Activated CD8-positive, alpha-beta memory T cell treated with anti-CD3 and anti-CD28 coated beads, Interleukin-2, amount 10 ng/mL, durations not matched to agents 7 days and 5 days (primary cell): ENCODE results near the gene OR5M10. TPM values are rescaled to one million over a fixed set of nuclear protein-coding genes. Genes with fewer than 3 reads are reported as not detected.
"Not testable (repeated sequence)": the region's sequence is repeated elsewhere in the genome, so short reads cannot be mapped to it uniquely, and the experiment has no call there.

Experiments used
- ATAC-seq: fragments of 150-1000 bp; cut with Tn5 transposase; one replicate; pipeline ENCODE4 v1.10.0; 2021; ENCODE audit warnings: moderate library complexity
- CTCF ChIA-PET: fragments of 350-600 bp; sonication (Branson Sonifier 250); formaldehyde crosslinking; loops from one replicate; lab custom pipeline; 2021; ENCODE audit warnings: antibody characterized with exemption; lab: Charles Lee
- DNase-seq: peaks from one replicate; pipeline ENCODE4 v3.0.0-alpha.2; 2020
- H3K27ac Mint-ChIP-seq: one replicate; pipeline ENCODE4 v1.8.0; 2021; ENCODE audit warnings: mild to moderate bottlenecking, mixed read lengths
- H3K27me3 Mint-ChIP-seq: one replicate; pipeline ENCODE4 v1.8.0; 2021; ENCODE audit warnings: mixed read lengths
- H3K36me3 Mint-ChIP-seq: one replicate; pipeline ENCODE4 v1.8.0; 2021; ENCODE audit warnings: mild to moderate bottlenecking, mixed read lengths
- H3K4me1 Mint-ChIP-seq: one replicate; pipeline ENCODE4 v1.8.0; 2021; ENCODE audit warnings: mixed read lengths
- H3K4me3 Mint-ChIP-seq: one replicate; pipeline ENCODE4 v1.8.0; 2021; ENCODE audit warnings: mild to moderate bottlenecking, moderate library complexity, mixed read lengths
- H3K9me3 Mint-ChIP-seq: one replicate; pipeline ENCODE4 v1.8.0; 2022; ENCODE audit warnings: low read depth, mixed read lengths
- total RNA-seq, 2 experiments: library from RNA; stranded (reverse); gene quantifications; one replicate each; pipeline ENCODE4 v1.2.3, GENCODE V29; 2021

The OR5M10 gene
- total RNA-seq: not detected

- H3K27ac Mint-ChIP-seq: no peak within 1 kb of the TSS
- H3K27me3 Mint-ChIP-seq: no peaks in the 10 kb centered on the region
Observed at GRCh38 chr11:56577621-56578020, at the start of gene OR5M10. Gene OR5M10 (minus strand): TSS chr11:56577721. CDS start chr11:56577721, 0 bp downstream.

GRCh38 chr11:56625946-56626345, 48.4 kb upstream of the OR5M10 start:
- Mint-ChIP-seq H3K27me3 (no peaks in the 10 kb centered on the region), H3K9me3 (peaks cover 10% of the 10 kb centered on the region), H3K36me3 (no peaks in the 10 kb centered on the region), H3K27ac (no peak overlapping the region), H3K4me3 (no peak overlapping the region), H3K4me1 (no peaks in the 10 kb centered on the region)
- CTCF ChIA-PET: no interaction called here
- no peak for ATAC-seq
- no peak for DNase-seq

More at GRCh38 chr11:56577621-56578020, at the start of gene OR5M10:
- no peaks in the 10 kb centered on the region for H3K4me1 Mint-ChIP-seq
- H3K9me3 Mint-ChIP-seq: peaks cover 6% of the 10 kb centered on the region
- H3K36me3 Mint-ChIP-seq: no peaks in the 10 kb centered on the region
- no peak for ATAC-seq
- CTCF ChIA-PET: no interaction called here
- no peak within 1 kb of the TSS for H3K4me3 Mint-ChIP-seq
- no peak for DNase-seq

- no peak for DNase-seq
- no peaks in the 10 kb centered on the region for H3K4me1 Mint-ChIP-seq
- H3K36me3 Mint-ChIP-seq: no peaks in the 10 kb centered on the region
- H3K9me3 Mint-ChIP-seq: peaks cover 10% of the 10 kb centered on the region
- ATAC-seq: no peak
- H3K27ac Mint-ChIP-seq: no peak overlapping the region
- no peaks in the 10 kb centered on the region for H3K27me3 Mint-ChIP-seq
- CTCF ChIA-PET: no interaction called here
- H3K4me3 Mint-ChIP-seq: no peak overlapping the region
Observed at GRCh38 chr11:56624661-56625110, 47.2 kb upstream of the OR5M10 start.

GRCh38 chr11:56611174-56611573, 33.7 kb upstream of the OR5M10 start:
- Mint-ChIP-seq H3K4me1 (no peaks in the 10 kb centered on the region), H3K4me3 (no peak overlapping the region), H3K27ac (no peak overlapping the region), H3K9me3 (peaks cover 4% of the 10 kb centered on the region), H3K27me3 (no peaks in the 10 kb centered on the region), H3K36me3 (no peaks in the 10 kb centered on the region)
- CTCF ChIA-PET: no interaction called here
- DNase-seq (no peak), ATAC-seq (no peak)

- H3K4me3 Mint-ChIP-seq, ATAC-seq, CTCF ChIA-PET, DNase-seq, H3K27ac Mint-ChIP-seq, H3K27me3 Mint-ChIP-seq, H3K36me3 Mint-ChIP-seq, H3K9me3 Mint-ChIP-seq, H3K4me1 Mint-ChIP-seq: not testable (repeated sequence)
Observed at GRCh38 chr11:56592088-56592717, 14.7 kb upstream of the OR5M10 start.

GRCh38 chr11:56558574-56558973, 18.9 kb downstream of the OR5M10 start:
- ATAC-seq: no peak
- Mint-ChIP-seq H3K4me1 (no peaks in the 10 kb centered on the region), H3K27me3 (no peaks in the 10 kb centered on the region), H3K27ac (no peak overlapping the region), H3K9me3 (peaks cover 14% of the 10 kb centered on the region), H3K36me3 (no peaks in the 10 kb centered on the region), H3K4me3 (no peak overlapping the region)
- no peak for DNase-seq
- CTCF ChIA-PET: no interaction called here

GRCh38 chr11:56554691-56555090, 22.8 kb downstream of the OR5M10 start:
- H3K4me3 Mint-ChIP-seq, H3K36me3 Mint-ChIP-seq, H3K9me3 Mint-ChIP-seq, H3K27me3 Mint-ChIP-seq, ATAC-seq, CTCF ChIA-PET, DNase-seq, H3K27ac Mint-ChIP-seq, H3K4me1 Mint-ChIP-seq: not testable (repeated sequence)

GRCh38 chr11:56545531-56545930, 32.0 kb downstream of the OR5M10 start:
- CTCF ChIA-PET: no interaction called here
- no peak overlapping the region for H3K4me3 Mint-ChIP-seq

GRCh38 chr11:56543739-56544138, 33.8 kb downstream of the OR5M10 start:
- peaks cover 2% of the 10 kb centered on the region for H3K9me3 Mint-ChIP-seq
- no peak for DNase-seq
- no peak overlapping the region for H3K4me3 Mint-ChIP-seq
- H3K4me1 Mint-ChIP-seq: no peaks in the 10 kb centered on the region
- H3K27me3 Mint-ChIP-seq: no peaks in the 10 kb centered on the region
- CTCF ChIA-PET: no interaction called here
- no peak overlapping the region for H3K27ac Mint-ChIP-seq
- H3K36me3 Mint-ChIP-seq: no peaks in the 10 kb centered on the region
- ATAC-seq: no peak

More at GRCh38 chr11:56545531-56545930, 32.0 kb downstream of the OR5M10 start:
- ATAC-seq (no peak), DNase-seq (no peak)
- Mint-ChIP-seq H3K4me1 (no peaks in the 10 kb centered on the region), H3K9me3 (peaks cover 2% of the 10 kb centered on the region), H3K36me3 (no peaks in the 10 kb centered on the region), H3K27me3 (no peaks in the 10 kb centered on the region), H3K27ac (no peak overlapping the region)

- no peaks in the 10 kb centered on the region for H3K36me3 Mint-ChIP-seq
- DNase-seq: no peak
- H3K9me3 Mint-ChIP-seq: peaks cover 2% of the 10 kb centered on the region
- no peak within 1 kb of the TSS for H3K4me3 Mint-ChIP-seq
- H3K27me3 Mint-ChIP-seq: no peaks in the 10 kb centered on the region
- no peaks in the 10 kb centered on the region for H3K4me1 Mint-ChIP-seq
- CTCF ChIA-PET: no interaction called here
- ATAC-seq: no peak
- no peak within 1 kb of the TSS for H3K27ac Mint-ChIP-seq
Observed at GRCh38 chr11:56543157-56543556, 34.4 kb downstream of the OR5M10 start, which contains the start of gene OR5M11. Gene OR5M11 (minus strand): TSS chr11:56543257. CDS start chr11:56543257, 0 bp downstream.

- Mint-ChIP-seq H3K4me1 (no peaks in the 10 kb centered on the region), H3K27ac (no peak overlapping the region), H3K36me3 (no peaks in the 10 kb centered on the region), H3K27me3 (no peaks in the 10 kb centered on the region), H3K4me3 (no peak overlapping the region), H3K9me3 (peaks cover 3% of the 10 kb centered on the region)
- ATAC-seq: no peak
- CTCF ChIA-PET: no interaction called here
- no peak for DNase-seq
Observed at GRCh38 chr11:56533054-56533740, 44.3 kb downstream of the OR5M10 start.

GRCh38 chr11:56531856-56532255, 45.7 kb downstream of the OR5M10 start:
- Mint-ChIP-seq H3K36me3 (no peaks in the 10 kb centered on the region), H3K27ac (no peak overlapping the region), H3K27me3 (no peaks in the 10 kb centered on the region), H3K9me3 (peaks cover 3% of the 10 kb centered on the region), H3K4me3 (no peak overlapping the region), H3K4me1 (no peaks in the 10 kb centered on the region)
- no peak for ATAC-seq
- no peak for DNase-seq
- CTCF ChIA-PET: no interaction called here
